Loucy (cell line): Measurements from ENCODE around the gene NCOA4.

Experiments used
- H2AFZ ChIP-seq: fragments of 200-600 bp; sonication (generic); 2 replicates; pipeline ENCODE4 v1.6.0; 2016; ENCODE audit warnings: antibody characterized with exemption, mild to moderate bottlenecking, low read length, moderate library complexity
- H3F3A ChIP-seq: fragments of 200-600 bp; 2 replicates; pipeline ENCODE4 v1.6.0; 2016; ENCODE audit warnings: antibody characterized with exemption, low read depth, mild to moderate bottlenecking
- H3K27me3 ChIP-seq: fragments of 200-600 bp; sonication (generic); 2 replicates; pipeline ENCODE4 v1.6.1; 2014; ENCODE audit warnings: low read length, mild to moderate bottlenecking; ENCODE audit not compliant: insufficient read depth, poor library complexity, severe bottlenecking
- H3K36me3 ChIP-seq: fragments of 200-600 bp; sonication (generic); 2 replicates; pipeline ENCODE4 v1.6.1; 2016; ENCODE audit warnings: low read length; ENCODE audit not compliant: insufficient read depth
- H3K4me1 ChIP-seq: fragments of 200-600 bp; sonication (generic); 2 replicates; pipeline ENCODE4 v1.5.1; 2014; ENCODE audit warnings: low read length, mild to moderate bottlenecking; ENCODE audit not compliant: insufficient read depth, poor library complexity, severe bottlenecking
- H3K4me2 ChIP-seq: fragments of 200-600 bp; sonication (generic); 2 replicates; pipeline ENCODE4 v1.6.0; 2014; ENCODE audit warnings: antibody characterized with exemption, low read length, low read depth, mild to moderate bottlenecking; ENCODE audit not compliant: poor library complexity, severe bottlenecking
- H3K4me3 ChIP-seq: fragments of 200-600 bp; sonication (generic); 2 replicates; pipeline ENCODE4 v1.5.1; 2014; ENCODE audit warnings: low read length, mild to moderate bottlenecking, mixed read lengths; ENCODE audit not compliant: poor library complexity, severe bottlenecking
- H3K79me2 ChIP-seq: fragments of 200-600 bp; sonication (generic); 2 replicates; pipeline ENCODE4 v1.6.1; 2014; ENCODE audit warnings: low read length; ENCODE audit not compliant: insufficient read depth
- H3K9ac ChIP-seq: fragments of 200-600 bp; sonication (generic); 2 replicates; pipeline ENCODE4 v1.6.0; 2014; ENCODE audit warnings: mild to moderate bottlenecking, low read depth, low read length, moderate library complexity; ENCODE audit not compliant: poor library complexity, severe bottlenecking
- H3K9me2 ChIP-seq: fragments of 200-600 bp; sonication (generic); replicated peaks from 2 replicates; pipeline ENCODE4 v1.6.1; 2016; ENCODE audit warnings: low read depth, low read length, mixed read lengths
- H3K9me3 ChIP-seq: fragments of 200-600 bp; sonication (generic); 2 replicates; pipeline ENCODE4 v1.6.1; 2014; ENCODE audit warnings: mild to moderate bottlenecking, antibody characterized with exemption, low read length, low read depth; ENCODE audit not compliant: insufficient read depth
- H4K20me1 ChIP-seq: fragments of 200-600 bp; sonication (generic); 2 replicates; pipeline ENCODE4 v1.6.0; 2014; ENCODE audit warnings: antibody characterized with exemption, low read length, mild to moderate bottlenecking; ENCODE audit not compliant: insufficient read depth, poor library complexity, severe bottlenecking
- CTCF ChIP-seq: fragments of 200-600 bp; sonication (generic); conservative IDR thresholded peaks from 2 replicates; pipeline ENCODE4 v1.5.1; 2014; ENCODE audit warnings: mild to moderate bottlenecking, antibody characterized with exemption, low read length
- EZH2phosphoT487 ChIP-seq: fragments of 200-600 bp; IDR thresholded peaks from 2 replicates; pipeline ENCODE4 v1.6.1; 2018; ENCODE audit warnings: antibody characterized with exemption, mild to moderate bottlenecking, moderate library complexity, borderline replicate concordance

NCOA4 gene

GRCh38 chr10:46031648-46032532, 1.5 kb upstream of the NCOA4 start:
- no peak overlapping the region for H3K4me2 ChIP-seq

GRCh38 chr10:46029461-46030030, 877 bp downstream of the NCOA4 start:
- Histone ChIP-seq H3K36me3 (no peaks in the 10 kb centered on the region), H3K79me2 (peaks cover 58% of the 10 kb centered on the region), H3K9me2 (no peaks in the 10 kb centered on the region), H3K4me3 (peak overlapping the region; percentile 91), H3K4me2 (peak overlapping the region; percentile 85), H3K9me3 (no peaks in the 10 kb centered on the region), H4K20me1 (peaks cover 54% of the 10 kb centered on the region), H3K9ac (peak overlapping the region; percentile 93), H2AFZ (no peak overlapping the region; the same call in 1 of the 2 replicates), H3K4me1 (peaks cover 55% of the 10 kb centered on the region), H3F3A (no peaks in the 10 kb centered on the region), H3K27me3 (no peaks in the 10 kb centered on the region)
- TF ChIP-seq CTCF: no peak
- no peak for TF ChIP-seq EZH2phosphoT487

More at GRCh38 chr10:46031648-46032532, 1.5 kb upstream of the NCOA4 start:
- Histone ChIP-seq H3K9ac (peak overlapping the region; percentile 20), H2AFZ (peak overlapping the region; percentile 60), H3K4me1 (peaks cover 33% of the 10 kb centered on the region), H3K27me3 (no peaks in the 10 kb centered on the region), H3K9me3 (no peaks in the 10 kb centered on the region), H3K9me2 (no peaks in the 10 kb centered on the region), H3K4me3 (no peak overlapping the region), H4K20me1 (peaks cover 30% of the 10 kb centered on the region), H3K79me2 (peaks cover 35% of the 10 kb centered on the region), H3F3A (no peaks in the 10 kb centered on the region), H3K36me3 (no peaks in the 10 kb centered on the region)
- TF ChIP-seq EZH2phosphoT487 (no peak), CTCF (no peak)

GRCh38 chr10:46028584-46029460, 1.6 kb downstream of the NCOA4 start:
- Histone ChIP-seq H3K9me3 (no peaks in the 10 kb centered on the region), H4K20me1 (peaks cover 61% of the 10 kb centered on the region), H3K4me3 (peak overlapping the region; percentile 91), H3K9me2 (no peaks in the 10 kb centered on the region), H3K4me2 (peak overlapping the region; percentile 85), H3F3A (no peaks in the 10 kb centered on the region), H3K9ac (peak overlapping the region; percentile 93), H3K27me3 (no peaks in the 10 kb centered on the region), H2AFZ (no peak overlapping the region), H3K4me1 (peaks cover 61% of the 10 kb centered on the region), H3K79me2 (peaks cover 65% of the 10 kb centered on the region), H3K36me3 (no peaks in the 10 kb centered on the region)
- TF ChIP-seq EZH2phosphoT487 (no peak), CTCF (peak; percentile 82)
